ENCODE results near the gene PHACTR1. TPM values are rescaled to one million over a fixed set of nuclear protein-coding genes. Genes with fewer than 3 reads are reported as not detected.

Gene PHACTR1
- total and polyA plus RNA-seq, 2 experiments from 2014 or later = 0.65 to 3.2 TPM

GRCh38 chr6:13166916-13167315 is 450.3 kb downstream of the PHACTR1 start:
- WGBS, 2 experiments (ENCODE audit: low coverage in 1 of 2, low lambda C conversion rate in 2 of 2, missing lambda C conversion rate in 2 of 2) = 55 to 59% methylated on average over 3 of the region's 3 CpGs
- no peaks in the 10 kb centered on the region for H3F3A ChIP-seq (ENCODE audit: insufficient read depth)

GRCh38 chr6:13172291-13172690 is 455.7 kb downstream of the PHACTR1 start:
- Histone ChIP-seq H3K36me3 (ENCODE audit: low read depth) (no peaks in the 10 kb centered on the region), H3F3A (ENCODE audit: insufficient read depth) (no peaks in the 10 kb centered on the region), H3K4me3 (no peak overlapping the region), H2AFZ (no peak overlapping the region), H3K9me2 (ENCODE audit: insufficient read depth) (no peaks in the 10 kb centered on the region), H3K27me3 (replicated peaks; ENCODE audit: insufficient read depth) (peaks cover 3% of the 10 kb centered on the region; the same call in 1 of the 2 replicates), H3K27ac (no peak overlapping the region), H3K9ac (no peak overlapping the region), H3K4me2 (ENCODE audit: unreplicated experiment) (no peak overlapping the region), H3K9me3 (ENCODE audit: low read depth) (no peaks in the 10 kb centered on the region), H3K4me1 (ENCODE audit: insufficient read depth) (no peaks in the 10 kb centered on the region), H3K79me2 (ENCODE audit: insufficient read depth) (no peaks in the 10 kb centered on the region), H4K20me1 (ENCODE audit: insufficient read depth) (no peaks in the 10 kb centered on the region)
- 59 to 66% methylated on average over 3 of the region's 3 CpGs for WGBS, 2 experiments (ENCODE audit: low coverage in 1 of 2, low lambda C conversion rate in 2 of 2, missing lambda C conversion rate in 2 of 2)
- in situ Hi-C loops (cut with MboI) = no loop called here
- no peak for DNase-seq
- no peak for TF ChIP-seq EZH2 (IDR thresholded peaks at IDR 0.05; ENCODE audit: insufficient read depth, poor library complexity, severe bottlenecking)
- TF ChIP-seq EZH2phosphoT487 (IDR thresholded peaks at IDR 0.05; ENCODE audit: insufficient read depth, low read depth) = no peak

More at GRCh38 chr6:13166916-13167315, 450.3 kb downstream of the PHACTR1 start:
- no peak overlapping the region for H3K4me3 ChIP-seq
- H3K9me3 ChIP-seq (ENCODE audit: low read depth) = no peaks in the 10 kb centered on the region
- in situ Hi-C loops (cut with MboI) = no loop called here
- TF ChIP-seq EZH2 (IDR thresholded peaks at IDR 0.05; ENCODE audit: insufficient read depth, poor library complexity, severe bottlenecking) (no peak), EZH2phosphoT487 (IDR thresholded peaks at IDR 0.05; ENCODE audit: insufficient read depth, low read depth) (no peak)
- H3K27me3 ChIP-seq (replicated peaks; ENCODE audit: insufficient read depth) = 0 out of 2 replicates have a peak, but pooled peaks cover 3% of the 10 kb centered on the region
- H3K9ac ChIP-seq = no peak overlapping the region
- no peak overlapping the region for H2AFZ ChIP-seq
- no peak overlapping the region for H3K4me2 ChIP-seq (ENCODE audit: unreplicated experiment)
- no peaks in the 10 kb centered on the region for H3K36me3 ChIP-seq (ENCODE audit: low read depth)
- H3K4me1 ChIP-seq (ENCODE audit: insufficient read depth) = no peaks in the 10 kb centered on the region
- no peak overlapping the region for H3K27ac ChIP-seq
- DNase-seq = no peak
- no peaks in the 10 kb centered on the region for H4K20me1 ChIP-seq (ENCODE audit: insufficient read depth)
- no peaks in the 10 kb centered on the region for H3K9me2 ChIP-seq (ENCODE audit: insufficient read depth)
- H3K79me2 ChIP-seq (ENCODE audit: insufficient read depth) = no peaks in the 10 kb centered on the region

DNA sequence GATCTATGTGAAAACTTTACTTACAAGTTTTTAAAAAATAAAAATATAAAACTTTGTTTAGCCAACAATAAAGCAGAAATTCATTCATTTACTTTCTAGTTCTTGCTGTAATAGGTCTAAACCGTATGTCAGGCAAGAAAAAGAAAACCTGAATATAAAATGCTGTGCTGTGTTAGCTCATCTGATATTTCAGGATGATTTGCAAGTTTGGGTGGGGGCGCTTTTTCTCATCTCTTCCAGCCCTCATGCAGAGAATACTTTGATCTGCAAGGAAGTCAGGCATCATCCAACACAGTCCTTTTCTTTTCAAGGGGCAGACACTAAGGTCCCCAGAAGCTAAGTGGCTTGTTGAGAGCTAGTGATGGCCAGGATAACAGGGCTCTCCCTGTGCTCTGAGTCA is 458.5 kb downstream of the PHACTR1 start:
- no peak overlapping the region for H3K4me3 ChIP-seq
- no peaks in the 10 kb centered on the region; the same call in 1 of the 2 replicates for H3K27me3 ChIP-seq (replicated peaks; ENCODE audit: insufficient read depth)
- H2AFZ ChIP-seq = no peak overlapping the region
- no peaks in the 10 kb centered on the region for H3K9me2 ChIP-seq (ENCODE audit: insufficient read depth)
- no peak for TF ChIP-seq EZH2 (IDR thresholded peaks at IDR 0.05; ENCODE audit: insufficient read depth, poor library complexity, severe bottlenecking)
- no peak for TF ChIP-seq EZH2phosphoT487 (IDR thresholded peaks at IDR 0.05; ENCODE audit: insufficient read depth, low read depth)
- in situ Hi-C loops (cut with MboI) = no loop called here
- no peaks in the 10 kb centered on the region for H3K79me2 ChIP-seq (ENCODE audit: insufficient read depth)
- WGBS, 2 experiments (ENCODE audit: low coverage in 1 of 2, low lambda C conversion rate in 2 of 2, missing lambda C conversion rate in 2 of 2) = 9 to 13% methylated on average over 2 of the region's 2 CpGs
- H3K4me1 ChIP-seq (ENCODE audit: insufficient read depth) = no peaks in the 10 kb centered on the region
- no peak overlapping the region for H3K9ac ChIP-seq
- H3F3A ChIP-seq (ENCODE audit: insufficient read depth) = no peaks in the 10 kb centered on the region
- no peaks in the 10 kb centered on the region for H3K36me3 ChIP-seq (ENCODE audit: low read depth)
- DNase-seq = no peak
- no peak overlapping the region for H3K27ac ChIP-seq
- H3K4me2 ChIP-seq (ENCODE audit: unreplicated experiment) = no peak overlapping the region
- H4K20me1 ChIP-seq (ENCODE audit: insufficient read depth) = no peaks in the 10 kb centered on the region
- H3K9me3 ChIP-seq (ENCODE audit: low read depth) = no peaks in the 10 kb centered on the region

- Histone ChIP-seq H3K27ac (no peak overlapping the region), H3K4me3 (no peak overlapping the region), H3K79me2 (ENCODE audit: insufficient read depth) (no peaks in the 10 kb centered on the region), H4K20me1 (ENCODE audit: insufficient read depth) (no peaks in the 10 kb centered on the region), H3K9ac (no peak overlapping the region), H3K9me2 (ENCODE audit: insufficient read depth) (no peaks in the 10 kb centered on the region), H3K4me1 (ENCODE audit: insufficient read depth) (no peaks in the 10 kb centered on the region), H3F3A (ENCODE audit: insufficient read depth) (no peaks in the 10 kb centered on the region), H3K9me3 (ENCODE audit: low read depth) (no peaks in the 10 kb centered on the region), H2AFZ (no peak overlapping the region), H3K4me2 (ENCODE audit: unreplicated experiment) (no peak overlapping the region), H3K27me3 (replicated peaks; ENCODE audit: insufficient read depth) (no peaks in the 10 kb centered on the region; the same call in 1 of the 2 replicates), H3K36me3 (ENCODE audit: low read depth) (no peaks in the 10 kb centered on the region)
- no peak for DNase-seq
- TF ChIP-seq EZH2phosphoT487 (IDR thresholded peaks at IDR 0.05; ENCODE audit: insufficient read depth, low read depth) (no peak), EZH2 (IDR thresholded peaks at IDR 0.05; ENCODE audit: insufficient read depth, poor library complexity, severe bottlenecking) (no peak)
- in situ Hi-C loops (cut with MboI) = no loop called here
- 59 to 60% methylated on average over 4 of the region's 4 CpGs for WGBS, 2 experiments (ENCODE audit: low coverage in 1 of 2, low lambda C conversion rate in 2 of 2, missing lambda C conversion rate in 2 of 2)
Measured at GRCh38 chr6:13175759-13176158, 459.2 kb downstream of the PHACTR1 start.

DNA sequence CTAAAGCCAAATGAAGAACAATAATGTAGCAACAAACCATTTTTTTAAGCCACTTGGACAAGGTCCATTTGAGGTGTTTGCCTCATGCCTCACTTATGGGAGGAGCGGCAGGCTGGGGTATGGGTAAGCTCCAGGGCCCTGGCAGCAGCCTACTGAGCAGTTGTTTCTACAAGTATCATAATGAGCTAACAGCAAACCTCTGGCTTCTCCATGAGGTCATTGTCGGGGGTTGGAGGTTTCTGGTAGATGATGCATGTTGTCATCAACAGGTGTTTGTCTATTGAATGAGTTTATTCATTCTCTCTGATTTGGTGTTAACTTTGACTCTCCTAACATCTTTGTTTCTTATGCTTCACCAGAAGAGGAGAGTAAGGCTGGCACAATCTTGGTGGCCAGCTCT is 461.1 kb downstream of the PHACTR1 start:
- no peaks in the 10 kb centered on the region for H3F3A ChIP-seq (ENCODE audit: insufficient read depth)
- H2AFZ ChIP-seq = no peak overlapping the region
- no peak overlapping the region for H3K4me3 ChIP-seq
- H3K27ac ChIP-seq = no peak overlapping the region
- no peak overlapping the region for H3K4me2 ChIP-seq (ENCODE audit: unreplicated experiment)
- no peaks in the 10 kb centered on the region for H3K79me2 ChIP-seq (ENCODE audit: insufficient read depth)
- H3K9ac ChIP-seq = no peak overlapping the region
- H3K36me3 ChIP-seq (ENCODE audit: low read depth) = no peaks in the 10 kb centered on the region
- WGBS, 2 experiments (ENCODE audit: low coverage in 1 of 2, low lambda C conversion rate in 2 of 2, missing lambda C conversion rate in 2 of 2) = 93 to 97% methylated on average over 2 of the region's 2 CpGs
- H3K9me2 ChIP-seq (ENCODE audit: insufficient read depth) = no peaks in the 10 kb centered on the region
- no peak for DNase-seq
- H4K20me1 ChIP-seq (ENCODE audit: insufficient read depth) = no peaks in the 10 kb centered on the region
- H3K4me1 ChIP-seq (ENCODE audit: insufficient read depth) = no peaks in the 10 kb centered on the region
- in situ Hi-C loops (cut with MboI) = no loop called here
- TF ChIP-seq EZH2phosphoT487 (IDR thresholded peaks at IDR 0.05; ENCODE audit: insufficient read depth, low read depth) = no peak
- no peak for TF ChIP-seq EZH2 (IDR thresholded peaks at IDR 0.05; ENCODE audit: insufficient read depth, poor library complexity, severe bottlenecking)
- no peaks in the 10 kb centered on the region for H3K9me3 ChIP-seq (ENCODE audit: low read depth)
- no peaks in the 10 kb centered on the region; the same call in 1 of the 2 replicates for H3K27me3 ChIP-seq (replicated peaks; ENCODE audit: insufficient read depth)

All from GM23248 (cell line).